Natural killer cell (primary cell): ENCODE data around the gene MFAP4. TPM values are rescaled to one million over a fixed set of nuclear protein-coding genes. Genes with fewer than 3 reads are reported as not detected.

Source experiments
- ATAC-seq, 3 donors: fragments of 150-1000 bp in 2 of 3; fragments of 200-7000 bp in 1 of 3; cut with Tn5 transposase; 1 replicate in 1 of 3; 2 replicates in 2 of 3; pipeline ENCODE4 v1.10.0; 2021; ENCODE audit warnings: mild to moderate bottlenecking in 2 of 3, moderate library complexity in 2 of 3
- DNase-seq, 2 donors: peaks; one replicate each; pipeline versions ENCODE4 v3.0.0 to v3.0.0-alpha.2; 2013 to 2021; ENCODE audit warnings: mixed read lengths in 1 of 2
- H3K27ac ChIP-seq: one replicate; pipeline ENCODE4 v1.5.1; 2013; ENCODE audit warnings: mild to moderate bottlenecking, low read length
- H3K27me3 ChIP-seq: one replicate; pipeline ENCODE4 v1.6.1; 2013; ENCODE audit warnings: low read length; ENCODE audit not compliant: control insufficient read depth, insufficient read depth
- H3K36me3 ChIP-seq: one replicate; pipeline ENCODE4 v1.6.1; 2013; ENCODE audit warnings: low read length; ENCODE audit not compliant: control insufficient read depth, insufficient read depth
- H3K4me1 ChIP-seq: one replicate; pipeline ENCODE4 v1.6.1; 2013; ENCODE audit warnings: low read length; ENCODE audit not compliant: control insufficient read depth, insufficient read depth
- H3K4me3 ChIP-seq: one replicate; pipeline ENCODE4 v1.5.1; 2013; ENCODE audit warnings: low read length
- H3K9me3 ChIP-seq: one replicate; pipeline ENCODE4 v1.6.1; 2013; ENCODE audit warnings: low read length; ENCODE audit not compliant: control insufficient read depth, insufficient read depth
- H3K27ac Mint-ChIP-seq, 2 donors: one replicate each; pipeline ENCODE4 v1.8.0; 2022; ENCODE audit warnings: mild to moderate bottlenecking in 2 of 2, mixed read lengths in 2 of 2, moderate library complexity in 1 of 2
- H3K27me3 Mint-ChIP-seq, 2 donors: one replicate each; pipeline ENCODE4 v1.8.0; 2022; ENCODE audit warnings: low read depth in 2 of 2, mixed read lengths in 2 of 2
- H3K36me3 Mint-ChIP-seq: one replicate; pipeline ENCODE4 v1.8.0; 2022; ENCODE audit warnings: mixed read lengths
- H3K4me1 Mint-ChIP-seq, 2 donors: one replicate each; pipeline ENCODE4 v1.8.0; 2022; ENCODE audit warnings: mixed read lengths in 2 of 2
- H3K4me3 Mint-ChIP-seq: one replicate; pipeline ENCODE4 v1.8.0; 2022; ENCODE audit warnings: mild to moderate bottlenecking, moderate library complexity, mixed read lengths
- H3K9me3 Mint-ChIP-seq, 2 donors: one replicate each; pipeline ENCODE4 v1.8.0; 2022; ENCODE audit warnings: mixed read lengths in 2 of 2
- CTCF ChIP-seq: fragments of 200-600 bp; IDR thresholded peaks from one replicate; pipeline ENCODE4 v1.8.0; 2022; ENCODE audit warnings: antibody characterized with exemption
- WGBS: methylation state at CpG from one replicate; pipeline ENCODE4 v1.1.7; 2013; ENCODE audit warnings: missing lambda C conversion rate; ENCODE audit not compliant: insufficient coverage; 5-methylcytosine and 5-hydroxymethylcytosine counted together
- intact Hi-C: fragments of 100-400 bp; cut with micrococcal nuclease; formaldehyde crosslinking; loops from one replicate; pipeline ENCODE4 v1.14.2; 2022
- total RNA-seq, 4 donors: library from RNA; stranded (reverse); fragments of 120-200 nt in 1 of 4; gene quantifications; one replicate each; pipeline versions ENCODE4 v1.2.3 to v1.2.4, GENCODE V29; 2013 to 2022

Gene MFAP4
- total RNA-seq, 3 donors from 2014 or later (not counting 1 experiment from before 2014, with no cell fraction given), result not detected

GRCh38 chr17:19372011-19372370 lies 15.0 kb downstream of the MFAP4 start:
- H3K4me1 ChIP-seq, result peaks cover 68% of the 10 kb centered on the region
- WGBS, result 53% methylated on average over 9 of the region's 9 CpGs
- no peaks in the 10 kb centered on the region for H3K36me3 Mint-ChIP-seq
- H3K27ac Mint-ChIP-seq, result peak overlapping the region; percentile 91 to 95
- no peaks in the 10 kb centered on the region for H3K36me3 ChIP-seq
- no peaks in the 10 kb centered on the region for H3K27me3 ChIP-seq
- H3K4me3 Mint-ChIP-seq, result peak overlapping the region; percentile 83
- no peak for TF ChIP-seq CTCF
- DNase-seq (no peak), ATAC-seq (peak in 1 of 3 donors; percentile 43)
- H3K9me3 ChIP-seq, result no peaks in the 10 kb centered on the region
- peaks cover 66 to 81% of the 10 kb centered on the region in 2 donors for H3K4me1 Mint-ChIP-seq
- H3K9me3 Mint-ChIP-seq, result no peaks in the 10 kb centered on the region
- peak overlapping the region; percentile 80 for H3K27ac ChIP-seq
- H3K4me3 ChIP-seq, result no peak overlapping the region
- no peaks in the 10 kb centered on the region for H3K27me3 Mint-ChIP-seq
- intact Hi-C loops, result loop anchor here (5.0 kb wide), 1 partner anchor 135 kb away; no protein-coding TSS in a partner anchor

- peak in 1 of 3 donors; percentile 30 for ATAC-seq
- H3K27ac ChIP-seq, result peak overlapping the region; percentile 80
- 51% methylated on average over 6 of the region's 7 CpGs for WGBS
Measured at GRCh38 chr17:19371259-19372010, 15.6 kb downstream of the MFAP4 start.

GRCh38 chr17:19370493-19370960 lies 16.5 kb downstream of the MFAP4 start:
- H3K27me3 ChIP-seq, result no peaks in the 10 kb centered on the region
- H3K4me3 ChIP-seq, result no peak overlapping the region
- no peaks in the 10 kb centered on the region for H3K36me3 ChIP-seq
- H3K9me3 ChIP-seq, result no peaks in the 10 kb centered on the region
- no peak for TF ChIP-seq CTCF
- Mint-ChIP-seq H3K4me1 (peaks cover 57 to 72% of the 10 kb centered on the region in 2 donors), H3K4me3 (peak overlapping the region; percentile 91), H3K27ac (peak overlapping the region; percentile 91 to 95), H3K27me3 (no peaks in the 10 kb centered on the region), H3K36me3 (no peaks in the 10 kb centered on the region), H3K9me3 (no peaks in the 10 kb centered on the region)
- WGBS, result 5% methylated on average over 7 of the region's 7 CpGs
- peaks cover 58% of the 10 kb centered on the region for H3K4me1 ChIP-seq
- intact Hi-C loops, result loop anchor here (5.0 kb wide), 1 partner anchor 137 kb away; no protein-coding TSS in a partner anchor
- peak; percentile 24 to 54 (median 52) for ATAC-seq
- DNase-seq, result peak in 1 of 2 donors; percentile 33
- H3K27ac ChIP-seq, result peak overlapping the region; percentile 80

More at GRCh38 chr17:19371259-19372010, 15.6 kb downstream of the MFAP4 start:
- no peak for DNase-seq
- H3K4me3 ChIP-seq, result no peak overlapping the region
- H3K27me3 Mint-ChIP-seq, result no peaks in the 10 kb centered on the region
- H3K36me3 Mint-ChIP-seq, result no peaks in the 10 kb centered on the region
- intact Hi-C loops, result loop anchor here (5.0 kb wide), 1 partner anchor 136 kb away; no protein-coding TSS in a partner anchor
- no peaks in the 10 kb centered on the region for H3K9me3 ChIP-seq
- no peak for TF ChIP-seq CTCF
- H3K4me3 Mint-ChIP-seq, result peak overlapping the region; percentile 91
- H3K9me3 Mint-ChIP-seq, result no peaks in the 10 kb centered on the region
- no peaks in the 10 kb centered on the region for H3K36me3 ChIP-seq
- H3K27ac Mint-ChIP-seq, result peak overlapping the region; percentile 91 to 95
- peaks cover 62% of the 10 kb centered on the region for H3K4me1 ChIP-seq
- H3K4me1 Mint-ChIP-seq, result peaks cover 63 to 77% of the 10 kb centered on the region in 2 donors
- H3K27me3 ChIP-seq, result no peaks in the 10 kb centered on the region
